Amniotic epithelial cell (primary cell): ENCODE measurements around the gene KCNJ6.

Experiments used
- DNase-seq: peaks from one replicate; pipeline ENCODE4 v3.0.0-alpha.2; 2010; ENCODE audit warnings: low read depth

Gene KCNJ6

DNA sequence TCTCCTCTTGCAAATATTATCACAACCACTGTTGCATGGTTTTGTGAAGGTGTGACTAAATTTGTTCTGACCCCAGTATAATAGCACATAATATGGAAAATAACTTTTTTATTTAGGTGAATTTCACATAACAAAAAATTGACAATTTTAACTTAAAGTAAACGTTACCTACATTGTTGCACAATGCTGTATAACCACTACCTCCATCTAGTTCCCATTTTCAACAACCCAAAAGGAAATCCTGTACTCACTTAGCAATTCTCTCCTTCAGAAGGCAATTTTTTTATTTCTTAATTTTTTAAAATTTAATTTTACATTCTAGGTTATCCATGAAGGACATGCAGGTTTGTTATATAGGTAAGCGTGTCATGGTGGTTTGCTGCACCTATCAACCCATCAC, 95.2 kb downstream of the KCNJ6 start:
- no peak for DNase-seq

- DNase-seq: no peak
These were observed 96.9 kb downstream of the KCNJ6 start for GRCh38 chr21:37819372-37819771.

GRCh38 chr21:37817242-37817641, 99.0 kb downstream of the KCNJ6 start:
- DNase-seq: no peak

GRCh38 chr21:37815893-37816292, 100.4 kb downstream of the KCNJ6 start:
- no peak for DNase-seq

GRCh38 chr21:37811711-37812110, 104.5 kb downstream of the KCNJ6 start:
- peak; percentile 63 for DNase-seq

GRCh38 chr21:37808261-37808660, 108.0 kb downstream of the KCNJ6 start:
- peak; percentile 56 for DNase-seq

- DNase-seq: no peak
These were observed 111.0 kb downstream of the KCNJ6 start for GRCh38 chr21:37805266-37805665.

DNA sequence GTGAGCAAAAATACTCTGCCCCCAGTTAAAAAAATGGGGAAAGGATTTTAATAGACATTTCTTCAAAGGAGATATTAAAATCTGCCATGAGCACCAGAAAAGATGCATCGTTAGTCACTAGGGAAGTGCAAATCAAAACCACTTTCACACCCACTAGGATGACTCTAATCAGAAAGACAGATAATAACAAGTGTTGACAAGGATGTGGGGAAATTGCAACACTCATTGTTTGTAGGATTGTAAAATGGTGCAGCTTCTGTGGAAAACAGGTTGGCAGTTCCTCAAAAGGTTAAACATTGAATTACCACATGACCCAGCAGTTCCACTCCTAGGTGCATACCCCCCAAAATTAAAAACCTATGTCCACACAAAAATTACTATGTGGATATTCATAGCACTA, 112.3 kb downstream of the KCNJ6 start:
- peak; percentile 59 for DNase-seq

- DNase-seq: peak; percentile 99
These were observed 113.1 kb downstream of the KCNJ6 start for GRCh38 chr21:37803101-37803651.

DNA sequence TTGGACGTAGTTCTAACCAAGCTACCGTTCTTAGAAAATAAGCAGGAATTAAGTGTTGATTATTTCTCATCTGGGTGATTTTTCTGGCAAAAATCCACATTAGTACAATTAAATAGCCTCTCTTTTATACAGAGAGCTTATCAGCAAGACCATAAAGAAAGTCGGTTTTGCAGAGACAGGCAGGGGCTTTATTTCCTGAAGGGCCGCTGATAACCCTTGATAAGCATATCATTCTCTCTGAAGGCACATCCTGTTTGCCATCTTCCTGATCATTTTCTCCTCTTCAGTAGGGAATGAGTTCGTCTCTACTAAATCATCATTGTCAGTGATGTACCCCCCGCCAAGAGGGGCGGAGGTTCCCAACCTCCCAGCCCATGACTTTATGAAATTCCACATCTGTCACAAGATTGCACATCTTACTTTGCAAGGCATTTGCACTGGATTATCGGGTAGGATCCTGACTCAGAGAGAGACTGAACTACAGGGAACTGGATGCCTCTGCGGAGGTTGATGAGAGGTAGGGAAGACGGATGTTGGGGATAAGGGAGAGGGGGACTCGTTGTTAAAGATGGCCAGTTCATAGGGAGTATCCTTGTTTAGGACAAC, 115.7 kb downstream of the KCNJ6 start:
- DNase-seq: peak; percentile 98

DNA sequence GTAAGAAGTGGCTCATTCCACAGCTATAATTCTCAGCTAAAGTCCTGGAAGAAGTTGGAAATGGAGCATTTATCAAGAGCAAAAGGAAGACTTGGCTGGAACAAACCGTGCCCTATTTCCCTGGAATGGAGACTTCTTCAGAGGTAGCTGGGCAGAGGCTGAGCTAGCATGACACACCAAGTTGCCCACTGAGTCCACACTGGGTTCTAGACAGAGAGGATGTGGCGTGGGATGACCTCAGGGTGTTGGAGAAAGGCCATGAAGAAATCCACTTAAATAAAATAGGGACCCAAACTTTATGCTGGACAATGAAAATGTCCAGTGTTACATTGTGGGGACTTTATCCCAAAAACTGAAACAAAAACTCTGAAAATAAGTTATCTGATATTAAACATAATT, 116.2 kb downstream of the KCNJ6 start:
- peak; percentile 88 for DNase-seq

DNA sequence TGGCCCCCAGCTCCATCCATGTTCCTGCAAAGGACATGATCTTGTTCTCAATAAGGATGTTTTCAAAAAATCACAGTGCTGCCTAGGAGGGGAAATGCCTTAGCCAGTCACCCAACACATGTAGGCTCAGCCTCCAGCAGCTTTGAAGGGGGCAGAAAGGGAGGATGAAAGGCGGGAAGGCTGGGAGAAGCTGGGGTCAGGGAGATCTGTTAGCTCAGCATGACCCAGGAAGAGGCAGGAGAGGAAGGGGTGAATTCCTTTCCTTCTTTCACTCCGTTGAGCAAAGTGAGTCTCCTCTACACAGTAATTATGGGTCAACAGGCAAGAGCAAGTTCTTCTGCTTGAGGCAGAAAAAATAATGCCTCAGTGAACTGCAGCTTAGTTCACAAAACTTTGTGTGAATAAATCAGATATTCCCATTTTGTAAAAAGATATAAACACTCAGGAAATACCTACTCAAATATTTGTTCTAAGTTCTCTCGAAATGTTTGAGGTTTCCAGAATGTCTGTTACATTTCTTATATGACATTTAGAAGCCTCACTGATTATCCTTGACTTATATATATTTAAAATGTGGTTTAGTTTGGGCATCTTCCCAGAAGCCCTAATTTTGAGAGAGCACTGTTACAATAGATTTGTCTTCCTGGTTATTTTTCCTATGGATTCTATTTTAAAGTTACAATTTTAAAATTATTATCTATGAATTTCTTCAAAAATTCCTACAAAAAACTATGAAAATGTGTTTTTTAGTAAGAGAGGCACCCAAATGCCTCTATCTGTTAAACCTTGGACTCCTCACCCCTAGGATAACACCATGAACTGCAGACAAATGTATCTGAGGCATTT, 116.8 kb downstream of the KCNJ6 start:
- peak; percentile 90 for DNase-seq

DNA sequence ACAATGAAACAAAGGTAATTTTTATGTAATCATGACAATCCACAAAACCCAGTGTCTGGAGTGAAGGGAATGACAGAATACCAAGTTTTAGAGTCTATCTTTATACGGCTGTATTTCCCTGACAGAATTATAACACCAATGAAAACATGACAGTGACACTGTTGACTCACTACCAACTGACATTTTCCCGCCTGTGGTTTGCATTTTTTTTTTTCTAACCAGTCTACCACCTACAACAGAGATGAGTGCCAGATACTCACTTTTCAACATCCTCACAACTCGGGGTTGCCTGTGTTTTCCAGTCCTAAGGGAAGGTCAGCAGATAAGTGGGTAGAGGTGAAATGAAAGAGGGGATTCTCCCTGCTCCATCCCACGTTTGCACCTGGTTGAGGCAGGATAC, 118.9 kb downstream of the KCNJ6 start:
- no peak for DNase-seq

DNA sequence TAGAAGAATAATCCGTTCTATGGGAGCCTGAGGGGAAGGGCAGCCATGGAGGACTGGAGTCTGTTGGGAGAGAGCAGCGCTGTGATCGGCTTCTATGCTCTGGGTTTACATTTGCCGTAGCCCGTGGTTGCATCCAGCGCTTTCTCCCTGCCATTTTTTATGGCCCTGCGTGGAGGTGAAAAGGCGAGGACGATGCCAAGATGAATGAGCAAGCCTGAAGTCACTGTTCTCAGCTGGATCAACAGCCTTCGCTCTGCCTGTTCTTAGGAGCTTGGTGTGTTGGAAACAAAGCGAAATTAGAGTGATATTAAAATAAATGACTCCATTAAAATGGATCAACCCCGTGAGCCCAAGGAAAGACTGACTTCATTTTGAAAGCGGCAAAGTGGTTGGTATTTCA, 120.2 kb downstream of the KCNJ6 start:
- DNase-seq: no peak

DNA sequence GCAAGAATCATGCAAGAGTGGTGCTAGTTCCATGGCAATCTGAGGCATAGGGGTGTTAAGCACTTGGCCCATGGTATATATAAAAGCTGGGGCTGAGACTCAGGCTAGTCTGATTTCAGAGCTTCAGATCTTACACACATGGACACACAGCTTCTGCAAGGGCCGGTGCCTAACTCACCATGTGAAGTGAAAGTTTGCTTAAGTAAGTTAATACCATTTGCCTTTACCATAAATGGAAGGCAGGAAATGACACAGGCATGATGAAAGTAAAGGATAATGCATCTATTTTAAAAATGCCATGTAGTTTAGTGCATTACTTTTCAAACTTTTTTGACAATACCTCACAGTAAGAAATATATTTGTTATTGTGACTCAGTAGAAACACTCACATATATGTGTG, 122.6 kb downstream of the KCNJ6 start:
- peak; percentile 54 for DNase-seq

- DNase-seq: peak; percentile 84
These were observed 124.2 kb downstream of the KCNJ6 start for GRCh38 chr21:37792046-37792445.

DNA sequence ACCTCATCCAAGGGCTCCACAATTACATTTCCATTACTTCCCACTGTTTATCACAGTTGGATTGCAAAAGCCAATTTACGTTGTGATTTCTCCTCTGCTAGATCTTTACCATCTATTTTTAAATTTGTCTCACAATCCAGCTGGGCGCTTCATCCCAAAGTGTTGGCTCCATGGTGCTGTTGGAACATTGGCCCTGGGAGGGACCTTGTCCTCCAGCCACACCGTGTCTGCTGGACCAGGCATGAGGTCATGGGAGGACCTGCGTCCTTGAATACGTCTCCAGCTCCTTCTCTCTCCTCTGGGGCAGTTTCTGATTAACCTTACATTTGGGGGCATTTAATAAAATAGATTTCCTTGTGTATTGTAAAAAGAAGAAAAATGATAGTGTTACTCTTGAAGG, 125.4 kb downstream of the KCNJ6 start:
- no peak for DNase-seq

DNA sequence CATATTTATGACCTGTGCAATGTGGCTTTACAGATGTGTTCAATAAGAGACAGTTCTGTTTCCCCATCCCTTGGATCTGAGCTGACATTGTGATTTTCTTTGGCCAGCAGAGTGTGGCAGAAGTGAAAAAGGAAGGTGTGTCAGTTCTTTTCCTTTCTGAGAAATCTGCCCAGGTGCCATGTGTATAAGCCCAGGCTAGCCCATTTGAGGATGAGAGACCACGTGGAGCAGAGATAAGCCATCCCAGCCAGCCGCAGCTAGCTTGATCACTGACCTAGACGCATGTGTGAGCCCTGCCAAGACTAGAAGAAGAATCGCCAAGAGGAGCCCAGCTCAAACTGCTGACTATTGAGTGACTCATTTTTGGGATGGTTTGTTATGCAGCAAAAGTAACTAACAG, 127.8 kb downstream of the KCNJ6 start:
- no peak for DNase-seq

- peak; percentile 92 for DNase-seq
These were observed 128.8 kb downstream of the KCNJ6 start for GRCh38 chr21:37787456-37787855.

DNA sequence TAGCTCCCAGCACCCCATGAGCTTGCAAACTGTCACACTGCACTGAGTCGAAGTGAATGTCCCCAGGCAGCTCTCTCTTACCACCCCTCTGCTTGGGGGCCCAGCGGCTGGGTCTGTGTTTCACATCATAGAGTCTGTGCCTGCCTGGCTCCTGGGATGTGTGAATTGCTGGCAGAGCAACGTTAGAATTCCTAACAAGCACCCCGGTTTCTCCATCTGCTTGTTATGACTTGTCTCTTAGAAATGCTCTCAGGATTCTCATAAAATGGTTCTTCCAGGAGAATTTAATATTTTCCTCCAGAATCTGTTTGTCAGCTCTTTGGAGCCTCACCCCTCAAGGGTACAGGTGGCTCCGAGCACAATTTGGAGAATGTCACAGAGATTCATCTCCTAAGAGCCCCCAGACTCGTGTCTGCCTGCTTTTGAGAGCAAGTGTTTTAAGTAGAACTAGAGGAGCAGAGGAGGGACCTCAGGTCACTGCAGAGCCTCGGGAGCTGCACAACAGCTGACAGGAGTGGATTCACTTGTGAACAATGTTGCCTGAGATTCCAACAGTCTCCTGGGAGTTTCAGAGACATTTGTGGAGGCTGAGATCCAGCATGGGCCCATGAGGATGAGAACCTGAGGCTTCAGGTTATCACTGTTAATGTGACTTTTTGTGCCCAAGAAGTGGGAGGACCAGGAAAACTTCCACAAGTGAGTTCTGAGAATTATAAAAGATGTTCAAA, 131.5 kb downstream of the KCNJ6 start:
- DNase-seq: no peak

- DNase-seq: peak; percentile 75
These were observed 133.2 kb downstream of the KCNJ6 start for GRCh38 chr21:37783016-37783415.
